NCI-H2107 treated with DMSO at 0.1 percent for 48 hours (cell line): ENCODE data around the gene CRKL.
"Not testable (repeated sequence)": the region's sequence is repeated elsewhere in the genome, so short reads cannot be mapped to it uniquely, and the experiment has no call there.

Source experiments
- DNase-seq: peaks from one replicate; lab custom pipeline; 2025; ENCODE audit not compliant: unreplicated experiment; lab: John Stamatoyannopoulos, UW

CRKL gene

DNA sequence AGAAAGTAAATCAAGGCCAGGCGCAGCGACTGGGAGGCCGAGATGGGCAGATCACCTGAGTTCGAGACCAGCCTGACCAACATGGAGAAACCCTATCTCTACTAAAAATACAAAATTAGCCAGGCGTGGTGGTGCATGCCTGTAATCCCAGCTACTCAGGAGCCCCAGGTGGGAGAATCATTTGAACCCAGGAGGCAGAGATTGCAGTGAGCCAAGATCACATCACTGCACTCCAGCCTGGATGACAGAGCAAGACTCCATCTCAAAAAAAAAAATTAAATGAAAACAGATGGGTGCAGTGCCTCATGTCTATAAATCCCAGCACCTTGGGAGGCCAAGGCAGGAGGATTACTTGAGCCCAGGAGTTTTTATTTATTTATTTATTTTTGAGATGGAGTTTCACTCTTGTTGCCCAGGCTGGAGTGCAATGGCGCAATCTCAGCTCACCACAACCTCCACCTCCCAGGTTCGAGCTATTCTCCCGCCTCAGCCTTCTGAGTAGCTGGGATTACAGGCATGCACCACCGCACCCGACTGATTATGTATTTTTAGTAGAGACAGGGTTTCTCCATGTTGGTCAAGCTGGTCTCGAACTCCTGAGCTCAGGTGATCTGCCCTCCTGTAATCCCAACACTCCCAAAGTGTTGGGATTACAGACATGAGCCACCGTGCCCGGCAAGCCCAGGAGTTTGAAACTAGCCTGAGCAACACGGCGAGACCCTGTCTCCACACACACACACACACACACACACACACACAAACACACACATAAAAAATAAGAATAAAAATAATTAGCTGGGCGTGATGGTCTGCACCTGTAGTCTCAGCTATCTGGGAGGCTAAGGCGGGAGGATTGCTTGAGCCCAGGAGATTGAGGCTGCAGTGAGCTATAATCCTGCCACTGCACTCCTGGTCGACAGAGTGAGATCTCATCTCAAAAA, 15.8 kb upstream of the CRKL start:
- DNase-seq = not testable (repeated sequence)

DNA sequence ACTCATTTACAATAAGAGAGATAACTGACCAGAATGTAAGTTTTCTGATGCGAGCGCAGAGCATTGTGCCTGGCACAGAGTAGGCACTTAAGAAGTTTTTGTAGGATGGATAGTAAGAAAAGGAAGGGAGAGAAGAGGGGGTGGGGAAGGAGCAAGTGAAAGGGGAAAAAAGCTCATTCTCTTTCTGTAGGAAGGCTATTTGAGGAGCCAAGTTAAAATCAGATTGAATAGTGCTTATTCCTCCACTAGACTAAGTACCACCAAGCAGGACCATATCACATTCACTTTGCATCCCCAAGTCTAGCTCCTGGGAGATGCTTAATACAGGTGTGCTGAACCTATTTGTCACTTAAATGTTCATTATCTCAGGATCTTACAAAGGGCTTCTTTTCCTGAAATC, 14.1 kb upstream of the CRKL start:
- DNase-seq = no peak

DNA sequence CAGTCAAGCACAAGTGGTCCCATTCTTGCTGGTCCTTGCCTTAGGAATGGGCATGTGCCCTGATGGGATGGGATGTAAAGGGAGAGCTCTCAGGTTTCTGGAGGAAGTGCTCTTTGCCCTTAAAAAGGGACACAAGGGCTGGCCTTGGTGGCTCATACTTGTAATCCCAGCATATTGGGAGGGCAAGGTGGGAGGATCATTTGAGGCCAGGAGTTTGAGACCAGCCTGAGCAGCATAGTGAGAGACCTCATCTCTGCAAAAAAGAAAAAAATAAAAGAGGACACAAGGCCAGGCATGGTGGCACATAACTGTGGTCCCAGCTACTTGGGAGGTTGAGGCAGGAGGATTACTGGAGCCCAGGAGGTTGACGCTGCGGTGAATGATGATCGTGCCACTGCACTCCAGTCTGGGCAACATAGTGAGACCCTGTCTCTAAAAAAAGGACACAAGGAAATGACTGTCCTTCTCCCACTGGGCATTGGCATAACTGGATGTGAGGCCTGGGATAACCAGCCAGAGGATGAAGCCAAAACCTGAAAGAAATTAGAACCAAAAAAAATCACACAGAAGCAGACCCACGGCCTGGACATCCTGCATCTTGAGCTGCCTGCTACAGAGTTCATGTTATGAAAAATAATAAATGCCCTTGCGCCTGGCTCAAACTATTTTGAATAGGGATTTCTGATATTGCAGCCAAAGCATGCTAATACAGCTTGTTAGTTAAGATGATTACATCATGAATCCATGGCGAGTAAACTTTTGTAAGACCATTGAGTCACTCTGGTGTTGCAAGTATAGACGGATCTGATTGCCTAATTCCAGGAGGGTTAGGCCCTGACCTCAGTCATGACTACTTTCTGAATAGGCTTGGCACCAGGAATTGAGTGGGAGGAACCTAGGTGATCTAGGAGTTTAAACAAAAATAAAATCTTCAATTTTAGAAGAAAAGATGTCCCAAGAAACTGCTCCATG, 12.9 kb upstream of the CRKL start:
- DNase-seq = no peak

DNA sequence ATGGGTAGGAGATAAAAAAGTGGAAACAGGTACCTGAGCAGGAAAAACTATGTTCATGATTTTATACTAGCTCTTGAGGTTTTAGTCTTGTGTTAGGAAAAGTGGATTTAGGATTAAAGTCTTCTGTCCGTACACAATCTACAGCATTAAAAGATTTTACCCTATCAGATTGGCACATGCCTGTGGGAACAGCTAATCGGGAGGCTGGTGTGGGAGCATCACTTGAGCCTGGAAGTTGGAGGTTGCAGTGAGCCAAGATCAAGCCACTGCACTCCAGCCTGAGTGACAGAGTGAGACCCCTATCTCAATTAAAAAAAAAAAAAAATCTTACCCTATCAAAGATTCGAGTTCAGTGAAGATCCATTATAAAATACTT, 12.2 kb upstream of the CRKL start:
- DNase-seq = no peak

DNA sequence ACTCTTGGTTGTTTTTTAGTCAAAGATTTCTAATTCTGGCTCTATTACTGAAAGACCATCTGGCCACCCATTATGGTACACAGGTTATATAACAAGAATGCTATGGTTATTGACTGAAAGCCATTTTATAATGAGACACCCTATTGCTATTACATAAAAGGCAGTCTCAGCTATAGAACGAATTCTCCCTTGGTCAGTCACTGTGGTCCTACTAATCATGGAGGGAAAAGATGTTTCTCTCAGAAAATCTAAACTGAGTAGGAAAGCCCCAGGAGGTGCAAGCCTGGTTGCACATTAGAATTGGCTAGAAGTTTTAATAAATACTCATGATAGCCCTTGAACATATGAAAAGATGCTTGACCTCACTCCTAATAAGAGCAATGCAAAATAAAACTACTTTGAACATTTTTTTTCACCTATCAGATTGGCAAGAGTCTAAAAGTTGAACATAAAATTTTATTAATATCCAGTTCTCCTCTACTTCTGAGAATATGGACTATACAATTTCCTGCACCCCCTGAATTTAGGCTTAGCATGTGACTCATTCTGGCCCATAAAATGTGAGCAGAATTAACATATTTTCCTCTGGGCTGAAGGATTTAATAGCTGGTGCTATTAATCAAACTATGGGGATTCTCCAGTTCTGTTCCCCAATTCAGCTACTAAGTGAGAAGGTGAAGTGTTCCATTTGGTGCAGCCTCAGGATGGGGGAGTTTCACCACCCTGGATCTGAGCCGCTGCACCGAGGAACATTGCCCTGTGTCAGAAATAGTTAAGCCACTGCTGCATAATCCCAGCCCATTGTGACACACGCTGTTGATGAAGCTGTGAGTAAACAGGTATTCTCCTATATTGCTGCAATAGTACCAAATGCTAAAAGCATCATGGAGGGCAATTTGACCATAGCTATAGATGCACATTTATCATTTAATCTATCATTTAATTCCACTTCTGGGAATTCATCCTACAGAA, 11.5 kb upstream of the CRKL start:
- no peak for DNase-seq

DNA sequence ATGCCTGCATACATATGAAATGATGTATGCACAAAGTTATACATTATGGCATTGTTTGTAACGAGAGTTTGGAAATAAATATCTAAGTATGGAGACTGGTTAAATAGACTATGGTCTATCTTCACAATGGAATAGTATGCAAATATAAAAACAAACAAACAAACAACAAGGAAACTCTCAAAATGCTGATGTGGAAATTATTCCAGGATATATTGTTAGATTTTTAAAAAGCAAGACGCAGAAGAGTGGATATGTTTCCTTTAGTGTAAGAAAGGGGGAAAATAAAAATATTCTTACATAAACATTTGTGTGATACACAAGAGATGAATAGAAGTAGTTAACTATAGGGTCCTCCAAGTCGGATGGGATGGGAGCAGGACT, 10.8 kb upstream of the CRKL start:
- no peak for DNase-seq

DNA sequence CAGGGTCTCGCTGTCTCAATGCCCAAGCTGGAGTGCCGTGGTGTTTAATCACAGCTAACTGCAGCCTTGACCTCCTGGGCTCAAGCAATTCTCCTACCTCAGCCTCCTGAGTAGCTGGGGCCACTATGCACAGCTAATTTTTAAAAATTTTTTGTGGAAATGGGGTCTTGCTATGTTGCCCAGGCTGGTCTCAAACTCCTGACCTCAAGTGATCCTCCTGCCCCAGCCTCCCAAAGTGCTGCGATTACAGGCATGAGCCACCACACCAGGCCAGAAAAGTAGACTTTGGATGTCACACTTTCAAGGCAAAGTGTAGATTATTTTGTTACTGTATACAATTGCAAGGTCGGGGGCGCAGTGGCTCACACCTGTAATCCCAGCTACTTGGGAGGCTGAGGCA, 8.5 kb upstream of the CRKL start:
- not testable (repeated sequence) for DNase-seq

DNA sequence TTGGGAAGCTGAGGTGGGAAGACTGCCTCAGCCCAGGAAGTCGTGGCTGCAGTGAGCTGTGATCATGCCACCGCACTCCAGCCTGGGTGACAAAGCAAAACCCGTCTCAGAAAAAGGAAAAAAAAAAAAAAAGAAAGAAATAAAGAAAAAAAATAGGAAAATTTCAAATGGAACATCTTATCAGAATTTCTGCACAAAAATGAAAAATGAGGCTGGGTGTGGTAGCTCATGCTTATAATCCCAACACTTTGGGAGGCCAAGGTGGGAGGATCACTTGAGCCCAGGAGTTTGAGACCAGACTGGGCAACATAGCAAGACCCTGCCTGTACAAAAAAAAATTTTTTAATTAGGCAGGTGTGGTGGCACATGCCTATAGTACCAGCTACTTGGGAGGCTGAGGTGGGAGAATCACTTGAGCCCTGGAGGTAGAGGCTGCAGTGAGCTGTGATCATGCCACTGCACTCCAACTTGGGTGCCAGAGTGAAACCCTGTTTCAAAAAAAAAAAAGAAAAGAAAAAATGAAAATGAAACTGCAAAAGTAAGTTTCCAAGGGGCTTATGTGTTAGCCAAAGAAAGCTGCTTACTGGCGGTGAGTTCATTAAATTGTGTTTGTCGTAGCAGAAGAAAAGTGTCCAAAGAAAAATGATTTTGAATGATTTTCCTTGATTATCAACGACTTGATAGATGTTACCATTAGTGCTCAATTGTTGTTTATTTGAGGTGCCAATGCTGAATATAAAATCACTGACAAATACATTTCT, 7.5 kb upstream of the CRKL start:
- no peak for DNase-seq

DNA sequence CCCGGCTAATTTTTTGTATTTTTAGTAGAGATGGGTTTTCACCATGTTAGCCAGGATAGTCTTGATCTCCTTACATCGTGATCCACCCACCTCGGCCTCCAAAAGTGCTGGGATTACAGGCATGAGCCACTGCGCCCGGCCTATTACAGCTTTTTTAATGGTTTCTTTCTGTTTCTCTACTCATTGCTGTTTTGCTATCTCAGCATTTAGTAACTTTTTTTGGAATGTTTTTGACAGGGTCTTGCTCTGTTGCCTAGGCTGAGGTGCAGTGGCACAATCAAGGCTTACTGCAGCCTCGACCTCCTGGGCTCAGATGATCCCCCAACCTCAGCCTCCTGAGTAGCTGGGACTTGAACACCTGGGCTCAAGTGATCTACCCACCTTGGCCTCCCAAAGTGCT, 4.7 kb upstream of the CRKL start:
- no peak for DNase-seq

DNA sequence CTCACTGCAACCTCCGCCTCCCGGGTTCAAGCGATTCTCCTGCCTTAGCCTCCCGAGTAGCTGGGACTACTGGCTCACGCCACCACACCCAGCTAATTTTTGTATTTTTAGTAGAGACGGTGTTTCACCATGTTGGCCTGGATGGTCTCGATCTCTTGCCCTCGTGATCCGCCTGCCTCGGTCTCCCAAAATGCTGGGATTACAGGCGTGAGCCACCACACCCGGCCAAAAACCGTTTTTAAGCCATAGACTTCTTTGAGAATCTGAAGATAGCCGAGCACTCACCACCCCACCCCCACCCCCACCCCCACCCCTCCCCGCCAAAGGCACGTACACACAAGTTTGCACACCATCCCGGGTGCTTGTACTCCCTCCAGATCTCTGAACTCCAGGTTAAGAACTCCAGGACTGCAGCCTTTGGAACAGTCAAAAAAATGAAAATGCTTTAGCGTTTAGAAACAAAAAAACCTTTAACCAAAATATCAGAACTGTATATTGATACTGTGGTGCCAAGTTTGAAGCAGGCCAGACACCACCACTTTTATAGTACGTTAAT, 1.5 kb downstream of the CRKL start:
- no peak for DNase-seq

DNA sequence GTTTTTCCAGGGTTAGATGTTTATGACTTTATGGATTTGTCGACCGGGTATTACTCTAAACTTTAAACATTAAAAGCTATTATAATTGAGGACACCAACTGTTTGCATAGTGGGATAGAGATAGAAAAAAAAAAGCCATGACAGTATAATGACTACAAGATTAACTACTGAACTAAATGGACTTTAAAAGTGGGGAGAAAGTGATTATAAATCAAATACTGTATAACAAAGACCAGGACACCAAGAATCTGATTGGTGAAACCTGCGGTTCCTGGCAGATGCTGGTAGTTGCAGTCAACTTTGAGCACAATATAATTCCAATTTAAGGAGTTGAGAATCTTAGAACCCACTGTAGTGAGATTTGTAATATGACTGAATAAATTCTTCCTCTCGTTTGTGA, 2.5 kb downstream of the CRKL start:
- no peak for DNase-seq

DNA sequence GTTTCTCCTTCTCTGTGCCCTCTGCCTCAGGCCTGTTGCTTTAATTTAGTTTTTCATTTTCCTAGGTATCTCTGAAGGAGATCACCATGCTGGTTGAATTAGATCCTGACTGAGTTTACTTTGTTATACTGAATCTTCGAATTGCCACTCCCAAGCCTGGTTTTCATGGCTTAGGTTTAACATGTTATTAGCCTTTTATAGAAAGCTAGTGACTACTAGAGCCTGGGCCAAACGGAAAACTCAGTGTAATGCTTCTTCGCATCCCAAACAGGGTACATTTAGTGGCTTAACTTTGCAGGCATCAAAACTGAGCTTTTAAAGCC, 3.6 kb downstream of the CRKL start:
- no peak for DNase-seq

DNA sequence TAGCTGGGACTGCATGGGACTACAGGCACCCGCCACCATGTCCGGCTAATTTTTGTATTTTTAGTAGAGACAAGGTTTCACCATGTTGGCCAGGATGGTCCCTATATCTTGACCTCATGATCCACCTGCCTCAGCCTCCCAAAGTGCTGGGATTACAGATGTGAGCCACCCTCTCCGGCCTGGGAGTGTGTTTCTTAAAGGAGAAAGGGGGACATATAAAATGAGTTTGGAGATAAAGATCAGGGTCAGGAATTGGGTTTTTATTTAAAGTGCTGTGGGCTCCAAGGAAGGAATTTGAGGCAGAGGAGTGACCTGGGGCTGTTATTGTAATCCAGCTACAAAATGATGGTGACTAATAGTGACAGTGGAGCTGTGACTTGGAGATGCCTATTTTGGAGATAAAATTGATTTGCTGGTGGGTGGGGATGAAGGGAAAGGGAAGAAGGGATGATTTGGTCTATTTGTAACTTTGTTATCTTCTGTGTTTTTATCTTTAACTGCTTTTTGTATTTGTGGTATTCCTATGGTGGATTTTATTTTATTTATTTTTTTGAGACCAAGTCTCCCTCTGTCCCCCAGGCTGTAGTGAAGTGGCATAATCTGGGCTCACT, 5.0 kb downstream of the CRKL start:
- DNase-seq = no peak

DNA sequence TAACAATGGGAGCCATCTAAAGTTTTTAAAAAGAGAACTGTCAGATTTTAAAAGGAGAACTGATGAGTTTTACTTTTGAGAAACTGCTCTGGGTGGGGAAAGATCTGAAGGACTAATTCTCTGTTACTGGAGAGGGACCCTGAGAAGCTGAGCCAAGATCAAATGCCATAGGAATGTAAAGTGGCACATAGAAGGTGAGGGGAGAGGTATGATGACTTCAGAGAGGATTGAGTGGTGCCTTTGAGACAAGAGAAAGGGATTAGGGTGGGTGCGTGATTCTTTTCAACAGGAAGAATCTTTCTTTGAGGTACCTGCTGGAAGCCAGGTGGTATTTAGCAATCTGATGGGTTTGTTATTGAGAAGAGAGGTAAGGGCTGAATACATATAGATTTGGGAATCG, 9.0 kb downstream of the CRKL start:
- DNase-seq = no peak

DNA sequence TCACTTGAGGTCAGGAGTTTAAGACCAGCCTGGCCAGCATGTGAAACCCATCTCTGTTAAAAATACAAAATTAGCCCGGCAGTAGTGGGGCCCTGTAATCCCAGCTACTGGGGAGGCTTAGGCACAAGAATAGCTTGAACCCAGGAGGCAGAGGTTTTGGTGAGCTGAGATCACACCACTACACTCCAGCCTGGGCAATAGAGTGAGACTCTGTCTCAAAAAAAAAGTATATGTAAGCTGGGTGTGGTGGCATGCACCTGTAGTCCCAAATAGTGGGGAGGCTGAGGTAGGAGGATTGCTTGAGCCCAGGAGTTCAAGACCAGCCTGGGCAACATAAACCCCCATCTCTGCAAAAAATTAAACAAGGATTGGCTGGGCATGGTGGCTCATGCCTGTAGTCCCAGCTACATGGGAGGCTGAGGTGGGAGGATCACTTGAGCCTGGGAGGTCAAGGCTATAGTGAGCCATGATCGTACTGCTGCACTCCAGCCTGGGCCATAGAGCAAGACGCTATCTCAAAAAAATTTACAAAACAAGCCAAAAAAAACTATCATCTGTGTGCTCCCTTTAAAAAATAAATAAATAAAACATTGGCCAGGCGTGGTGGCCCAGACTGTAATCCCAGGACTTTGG, 10.8 kb downstream of the CRKL start:
- no peak for DNase-seq

DNA sequence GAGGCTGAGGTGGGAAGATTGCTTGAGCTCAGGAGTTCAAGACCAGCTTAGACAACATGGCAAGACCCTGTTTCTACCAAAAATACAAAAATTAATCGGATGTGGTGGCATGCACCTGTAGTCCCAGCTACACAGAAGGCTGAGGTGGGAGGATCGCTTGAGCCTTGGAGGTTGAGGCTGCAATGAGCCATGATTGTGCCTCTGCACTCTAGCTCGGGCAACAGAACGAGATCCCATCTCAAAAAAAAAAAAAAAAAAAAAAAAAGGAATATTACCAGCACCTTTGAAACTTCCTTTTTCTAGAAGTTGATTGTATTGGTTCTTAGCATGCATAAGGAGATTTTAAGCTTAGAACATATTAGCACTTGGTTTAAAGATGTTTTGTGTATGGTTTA, 11.4 kb downstream of the CRKL start:
- DNase-seq = no peak

DNA sequence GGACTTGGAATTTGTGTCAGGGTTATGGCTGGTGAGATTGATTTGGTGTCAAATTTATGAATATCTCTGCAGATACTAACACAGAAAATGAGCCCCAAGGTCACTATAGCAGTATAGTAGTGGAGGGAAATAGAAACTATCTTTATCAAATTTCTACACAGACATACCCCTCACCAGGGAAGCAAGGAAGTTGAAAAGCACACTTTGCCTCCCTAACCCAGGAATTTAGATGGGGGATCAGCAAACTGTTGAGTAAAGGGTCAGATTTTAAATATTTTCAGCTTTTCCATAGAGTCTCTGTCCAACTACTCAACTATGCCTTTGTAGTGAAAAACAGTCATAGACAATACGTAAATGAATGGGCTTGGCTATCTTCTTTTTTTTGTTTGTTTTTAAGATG, 12.8 kb downstream of the CRKL start:
- no peak for DNase-seq

DNA sequence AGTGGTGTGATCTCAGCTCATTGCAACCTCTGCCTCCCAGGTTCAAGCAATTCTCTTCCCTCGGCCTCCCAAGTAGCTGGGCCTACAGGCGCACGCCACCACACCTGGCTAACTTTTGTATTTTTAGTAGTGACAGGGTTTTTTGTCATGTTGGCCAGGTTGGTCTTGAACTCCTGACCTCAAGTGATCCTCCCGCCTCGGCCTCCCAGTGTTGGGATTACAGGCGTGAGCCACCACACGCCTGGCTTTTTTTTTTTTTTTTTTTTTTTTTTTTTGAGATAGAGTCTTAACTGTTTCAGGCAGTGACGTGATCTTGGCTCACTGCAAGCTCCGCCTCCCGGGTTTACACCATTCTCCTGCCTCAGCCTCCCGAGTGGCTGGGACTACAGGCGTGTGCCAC, 13.2 kb downstream of the CRKL start:
- not testable (repeated sequence) for DNase-seq

DNA sequence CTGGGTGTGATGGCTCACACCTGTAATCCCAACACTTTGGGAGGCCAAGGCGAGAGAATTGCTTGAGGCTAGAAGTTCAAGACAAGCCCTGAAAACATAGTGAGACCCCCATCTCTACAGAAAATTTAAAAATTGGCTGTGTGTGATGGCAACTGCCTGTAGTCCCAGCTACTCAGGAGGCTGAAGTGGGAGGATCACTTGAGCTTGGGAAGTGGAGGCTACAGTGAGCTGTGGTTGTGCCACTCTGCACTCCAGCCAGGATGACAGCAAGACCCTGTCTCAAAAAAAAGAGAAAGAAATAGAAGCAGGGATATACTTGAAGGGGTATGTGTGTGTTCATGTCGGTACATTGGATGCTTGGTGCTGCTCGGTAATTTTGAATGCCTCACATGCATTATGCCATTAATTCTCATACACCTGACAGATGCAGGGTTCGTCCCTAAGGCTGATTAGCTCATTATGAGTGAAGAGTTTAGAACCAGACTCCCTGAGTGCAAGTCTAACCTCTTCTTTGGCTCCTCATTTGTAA, 14.0 kb downstream of the CRKL start:
- no peak for DNase-seq
